Activated naive CD8-positive, alpha-beta T cell (primary cell): ENCODE results near the gene ZFP14.

ENCODE experiments used
- H3K27ac Mint-ChIP-seq: one replicate; pipeline ENCODE4 v1.8.0; 2021; ENCODE audit warnings: mixed read lengths
- H3K27me3 Mint-ChIP-seq: one replicate; pipeline ENCODE4 v1.8.0; 2021; ENCODE audit warnings: mixed read lengths
- H3K36me3 Mint-ChIP-seq: one replicate; pipeline ENCODE4 v1.8.0; 2021; ENCODE audit warnings: mixed read lengths
- H3K4me1 Mint-ChIP-seq: one replicate; pipeline ENCODE4 v1.8.0; 2021; ENCODE audit warnings: low read depth, mixed read lengths
- H3K4me3 Mint-ChIP-seq: one replicate; pipeline ENCODE4 v1.8.0; 2021; ENCODE audit warnings: mild to moderate bottlenecking, mixed read lengths
- H3K9me3 Mint-ChIP-seq: one replicate; pipeline ENCODE4 v1.8.0; 2021; ENCODE audit warnings: low read depth, mixed read lengths

ZFP14 gene

GRCh38 chr19:36378625-36379509 is at the start of gene ZFP14:
Gene ZFP14 (minus strand): TSS chr19:36379201. CDS start chr19:36367892, 11,309 bp downstream.
- H3K9me3 Mint-ChIP-seq: peaks cover 5% of the 10 kb centered on the region
- H3K4me3 Mint-ChIP-seq: peak within 1 kb of the TSS; percentile 96

GRCh38 chr19:36423925-36424324 is 44.9 kb upstream of the ZFP14 start:
- no peak overlapping the region for H3K4me3 Mint-ChIP-seq
- peaks cover 5% of the 10 kb centered on the region for H3K4me1 Mint-ChIP-seq
- H3K9me3 Mint-ChIP-seq: peaks cover 23% of the 10 kb centered on the region
- peaks cover 25% of the 10 kb centered on the region for H3K36me3 Mint-ChIP-seq
- H3K27ac Mint-ChIP-seq: no peak overlapping the region
- H3K27me3 Mint-ChIP-seq: peaks cover 23% of the 10 kb centered on the region

More at GRCh38 chr19:36378625-36379509, at the start of gene ZFP14:
- no peaks in the 10 kb centered on the region for H3K27me3 Mint-ChIP-seq
- peak within 1 kb of the TSS; percentile 93 for H3K27ac Mint-ChIP-seq
- peaks cover 12% of the 10 kb centered on the region for H3K36me3 Mint-ChIP-seq
- H3K4me1 Mint-ChIP-seq: peaks cover 23% of the 10 kb centered on the region

- no peak overlapping the region for H3K27ac Mint-ChIP-seq
- peaks cover 30% of the 10 kb centered on the region for H3K36me3 Mint-ChIP-seq
- H3K27me3 Mint-ChIP-seq: peaks cover 23% of the 10 kb centered on the region
- H3K4me3 Mint-ChIP-seq: peak overlapping the region; percentile 64
- H3K9me3 Mint-ChIP-seq: peaks cover 22% of the 10 kb centered on the region
- H3K4me1 Mint-ChIP-seq: peaks cover 20% of the 10 kb centered on the region
Measured at GRCh38 chr19:36421749-36422481, 42.9 kb upstream of the ZFP14 start.

GRCh38 chr19:36420961-36421748 is 42.2 kb upstream of the ZFP14 start:
- peak overlapping the region; percentile 74 for H3K4me3 Mint-ChIP-seq
- H3K4me1 Mint-ChIP-seq: peaks cover 20% of the 10 kb centered on the region
- no peak overlapping the region for H3K27ac Mint-ChIP-seq
- H3K9me3 Mint-ChIP-seq: peaks cover 20% of the 10 kb centered on the region
- peaks cover 23% of the 10 kb centered on the region for H3K27me3 Mint-ChIP-seq
- peaks cover 28% of the 10 kb centered on the region for H3K36me3 Mint-ChIP-seq

- H3K4me1 Mint-ChIP-seq: peaks cover 22% of the 10 kb centered on the region
- H3K27me3 Mint-ChIP-seq: peaks cover 16% of the 10 kb centered on the region
- H3K4me3 Mint-ChIP-seq: peak within 1 kb of the TSS; percentile 92
- peaks cover 7% of the 10 kb centered on the region for H3K9me3 Mint-ChIP-seq
- H3K36me3 Mint-ChIP-seq: peaks cover 24% of the 10 kb centered on the region
- H3K27ac Mint-ChIP-seq: peak within 1 kb of the TSS; percentile 92
Measured at GRCh38 chr19:36418287-36419001, 39.4 kb upstream of the ZFP14 start, which contains the start of gene ZFP82. Gene ZFP82 (minus strand): TSS chr19:36418644. CDS start chr19:36409789, 8,855 bp downstream.

GRCh38 chr19:36417752-36418286 is 38.8 kb upstream of the ZFP14 start:
- H3K27me3 Mint-ChIP-seq: peaks cover 14% of the 10 kb centered on the region
- H3K27ac Mint-ChIP-seq: peak overlapping the region; percentile 92
- peaks cover 30% of the 10 kb centered on the region for H3K36me3 Mint-ChIP-seq
- peaks cover 22% of the 10 kb centered on the region for H3K4me1 Mint-ChIP-seq
- peaks cover 7% of the 10 kb centered on the region for H3K9me3 Mint-ChIP-seq
- peak overlapping the region; percentile 92 for H3K4me3 Mint-ChIP-seq

- peaks cover 25% of the 10 kb centered on the region for H3K9me3 Mint-ChIP-seq
Measured at GRCh38 chr19:36409841-36410240, 30.8 kb upstream of the ZFP14 start.

GRCh38 chr19:36408101-36408500 is 29.1 kb upstream of the ZFP14 start:
- Mint-ChIP-seq H3K4me1 (no peaks in the 10 kb centered on the region), H3K36me3 (peaks cover 65% of the 10 kb centered on the region), H3K9me3 (peaks cover 31% of the 10 kb centered on the region), H3K4me3 (no peak overlapping the region), H3K27ac (no peak overlapping the region), H3K27me3 (no peaks in the 10 kb centered on the region)

More at GRCh38 chr19:36409841-36410240, 30.8 kb upstream of the ZFP14 start:
- H3K27me3 Mint-ChIP-seq: no peaks in the 10 kb centered on the region
- H3K36me3 Mint-ChIP-seq: peaks cover 58% of the 10 kb centered on the region
- no peak overlapping the region for H3K4me3 Mint-ChIP-seq
- no peak overlapping the region for H3K27ac Mint-ChIP-seq
- H3K4me1 Mint-ChIP-seq: no peaks in the 10 kb centered on the region

GRCh38 chr19:36404498-36404897 is 25.5 kb upstream of the ZFP14 start:
- Mint-ChIP-seq H3K27me3 (no peaks in the 10 kb centered on the region), H3K27ac (no peak overlapping the region), H3K4me3 (no peak overlapping the region), H3K36me3 (peaks cover 66% of the 10 kb centered on the region), H3K4me1 (no peaks in the 10 kb centered on the region), H3K9me3 (peaks cover 38% of the 10 kb centered on the region)

GRCh38 chr19:36401475-36401874 is 22.5 kb upstream of the ZFP14 start:
- Mint-ChIP-seq H3K4me3 (no peak overlapping the region), H3K36me3 (peaks cover 56% of the 10 kb centered on the region), H3K27ac (no peak overlapping the region), H3K4me1 (no peaks in the 10 kb centered on the region), H3K27me3 (no peaks in the 10 kb centered on the region), H3K9me3 (peaks cover 31% of the 10 kb centered on the region)

- Mint-ChIP-seq H3K4me3 (no peak overlapping the region), H3K27ac (no peak overlapping the region), H3K9me3 (peaks cover 39% of the 10 kb centered on the region), H3K4me1 (no peaks in the 10 kb centered on the region), H3K36me3 (peaks cover 52% of the 10 kb centered on the region), H3K27me3 (no peaks in the 10 kb centered on the region)
Measured at GRCh38 chr19:36398571-36398970, 19.6 kb upstream of the ZFP14 start.

GRCh38 chr19:36392916-36393673 is 14.1 kb upstream of the ZFP14 start:
- no peaks in the 10 kb centered on the region for H3K4me1 Mint-ChIP-seq
- peaks cover 42% of the 10 kb centered on the region for H3K9me3 Mint-ChIP-seq
- H3K4me3 Mint-ChIP-seq: no peak overlapping the region
- no peak overlapping the region for H3K27ac Mint-ChIP-seq
- no peaks in the 10 kb centered on the region for H3K27me3 Mint-ChIP-seq
- peaks cover 47% of the 10 kb centered on the region for H3K36me3 Mint-ChIP-seq

GRCh38 chr19:36379510-36379819 is 464 bp upstream of the ZFP14 start:
- Mint-ChIP-seq H3K4me3 (peak overlapping the region; percentile 96), H3K27me3 (no peaks in the 10 kb centered on the region), H3K36me3 (peaks cover 12% of the 10 kb centered on the region), H3K9me3 (peaks cover 5% of the 10 kb centered on the region), H3K27ac (peak overlapping the region; percentile 58), H3K4me1 (peaks cover 23% of the 10 kb centered on the region)
